HG03097 (cell line): ENCODE data around the gene CACNA2D3.
"Not testable (repeated sequence)": the region's sequence is repeated elsewhere in the genome, so short reads cannot be mapped to it uniquely, and the experiment has no call there.

Source experiments
- ATAC-seq: cut with Tn5 transposase; IDR thresholded peaks from one replicate; pipeline ENCODE4 v1.9.1; 2021; ENCODE audit not compliant: unreplicated experiment, low FRiP score

CACNA2D3 gene

DNA sequence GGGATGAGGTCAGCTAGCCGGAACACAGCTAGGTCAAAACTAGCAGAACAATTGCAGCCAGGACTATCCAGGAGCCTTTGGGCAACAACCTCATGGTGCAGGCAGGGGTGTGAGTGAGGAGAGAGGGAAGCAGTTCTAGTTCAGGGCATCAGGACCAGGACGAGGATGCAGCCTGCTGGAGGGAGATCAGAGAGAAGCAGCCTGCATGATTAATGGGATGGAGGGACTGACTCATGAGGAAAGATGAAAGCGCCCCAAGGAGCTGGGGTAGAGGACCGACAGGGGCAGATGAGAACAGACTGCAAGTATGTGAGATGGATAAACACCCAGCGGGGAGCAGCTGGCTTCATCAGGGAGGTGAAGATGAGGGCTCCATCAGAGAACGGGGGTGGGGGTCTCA, 843.4 kb downstream of the CACNA2D3 start:
- no peak for ATAC-seq

DNA sequence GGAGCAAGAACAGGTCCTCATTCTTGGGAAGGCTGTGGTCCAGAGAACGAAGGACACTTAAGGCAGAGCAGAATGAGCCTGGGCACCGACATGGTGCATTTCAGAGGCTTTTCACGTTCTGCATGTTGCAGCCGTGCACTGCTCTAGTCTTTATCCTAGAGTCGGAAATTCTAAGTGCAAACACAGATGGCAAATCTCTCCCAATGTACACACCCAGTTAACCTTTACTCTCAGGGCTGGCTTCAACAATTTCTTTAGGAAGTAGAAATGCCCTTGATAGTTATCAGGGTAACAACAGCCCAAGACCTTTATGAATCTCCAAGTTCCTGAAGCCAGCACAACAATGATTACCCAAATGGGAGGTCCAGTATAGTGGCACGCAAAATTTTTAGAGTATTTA, 844.6 kb downstream of the CACNA2D3 start:
- no peak for ATAC-seq

DNA sequence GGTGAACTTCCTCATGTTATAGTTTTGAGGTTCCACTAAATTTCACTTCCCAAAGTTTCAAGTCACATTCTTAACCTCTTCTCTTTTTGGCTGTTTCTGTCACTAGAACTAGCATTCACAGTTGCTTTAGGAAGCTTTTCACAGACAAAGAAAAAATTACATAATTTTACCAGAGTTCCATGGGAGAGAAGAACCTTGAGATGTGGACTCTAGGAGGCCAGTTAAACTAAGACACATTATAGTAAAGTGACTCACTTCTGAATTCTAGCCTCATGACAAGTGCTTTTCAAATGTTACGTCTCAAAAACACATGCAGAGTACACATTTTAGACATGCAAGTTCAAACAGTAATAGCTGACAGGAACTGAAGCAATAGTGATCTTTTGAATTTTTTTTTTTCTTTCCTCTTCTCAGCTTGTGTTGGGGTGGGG, 845.4 kb downstream of the CACNA2D3 start:
- ATAC-seq, result no peak

DNA sequence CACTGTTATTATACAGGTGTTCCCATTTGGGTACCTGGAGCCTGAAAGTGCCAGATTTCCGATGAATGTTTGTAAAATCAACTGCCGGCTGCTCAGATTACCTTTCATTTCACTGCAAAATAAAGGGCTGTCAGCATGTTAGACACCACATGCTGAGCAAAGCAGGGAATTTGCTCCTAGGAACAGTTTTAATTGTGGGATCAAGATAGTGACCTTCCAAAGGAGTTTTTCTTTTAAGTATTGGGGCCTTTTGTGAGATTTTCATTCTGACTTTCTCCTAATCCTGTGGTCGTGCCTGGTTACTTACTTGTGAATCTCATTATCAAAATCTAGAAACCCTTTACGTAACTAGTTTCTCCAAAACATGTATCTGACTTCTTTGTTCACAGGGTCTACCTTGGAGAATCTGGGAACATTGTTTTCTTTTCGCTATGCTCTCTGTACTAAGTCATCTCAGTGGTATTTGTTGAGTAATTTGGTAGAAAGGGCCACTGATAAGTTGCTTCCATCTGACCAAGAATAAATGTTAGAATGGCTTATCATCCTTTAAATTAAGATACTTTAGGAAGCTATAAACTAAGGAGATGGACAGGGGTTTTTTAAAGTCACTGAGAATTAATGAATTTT, 846.3 kb downstream of the CACNA2D3 start:
- ATAC-seq, result no peak

DNA sequence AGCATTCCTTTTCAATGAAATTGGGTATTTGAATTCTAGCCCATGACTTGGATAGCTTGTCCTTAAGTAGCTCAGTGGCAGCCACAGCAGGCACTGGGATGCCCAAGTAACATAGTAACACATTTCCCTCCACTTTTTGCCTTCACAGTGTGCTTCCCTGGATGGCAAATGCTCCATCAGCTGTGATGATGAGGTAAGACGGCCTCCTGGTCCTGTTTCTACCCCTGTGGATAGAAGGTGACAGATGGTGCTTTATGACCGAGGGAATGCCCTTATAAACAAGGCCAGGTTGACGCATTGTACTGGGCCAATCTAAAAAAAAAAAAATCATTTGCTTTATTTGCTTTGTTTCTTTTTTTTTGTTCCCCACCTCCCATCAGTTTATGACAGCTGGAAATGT, 847.3 kb downstream of the CACNA2D3 start:
- no peak for ATAC-seq

DNA sequence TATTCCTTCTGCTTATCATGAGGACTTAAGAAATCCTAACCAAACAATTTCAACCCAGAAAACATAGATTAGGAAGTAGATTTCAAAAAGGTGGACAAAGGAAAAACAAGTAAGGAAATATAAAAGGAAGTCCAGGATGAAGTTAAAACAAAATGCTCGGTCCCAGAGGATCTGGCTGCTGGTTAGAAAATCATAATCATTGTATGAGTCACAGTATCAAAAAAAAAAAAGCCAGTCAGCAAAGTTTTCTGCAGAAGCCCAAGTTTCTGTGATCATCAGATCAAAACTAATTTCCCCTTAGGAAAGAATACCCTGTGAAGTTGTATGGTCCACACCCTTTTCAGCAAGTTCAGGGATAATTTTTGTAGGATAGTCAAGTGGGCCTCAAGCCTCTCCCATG, 848.5 kb downstream of the CACNA2D3 start:
- no peak for ATAC-seq

DNA sequence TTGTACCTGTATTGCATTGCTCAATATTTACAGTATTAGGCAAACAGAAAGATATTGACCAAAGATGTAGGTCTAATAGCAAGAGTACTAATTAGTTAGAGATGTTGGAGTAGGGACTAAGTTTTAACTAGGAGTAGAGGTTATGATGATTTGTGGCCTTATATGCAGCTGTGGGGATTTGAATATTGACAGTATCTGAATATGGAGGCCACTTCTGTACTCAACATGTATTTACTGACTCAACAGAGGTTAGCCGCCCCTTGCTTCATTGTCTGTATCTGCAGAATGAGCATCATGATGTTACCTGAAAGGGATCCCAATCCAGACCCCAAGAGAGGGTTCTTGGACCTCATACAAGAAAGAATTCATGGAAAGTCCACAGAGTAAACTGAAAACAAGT, 855.1 kb downstream of the CACNA2D3 start:
- no peak for ATAC-seq

DNA sequence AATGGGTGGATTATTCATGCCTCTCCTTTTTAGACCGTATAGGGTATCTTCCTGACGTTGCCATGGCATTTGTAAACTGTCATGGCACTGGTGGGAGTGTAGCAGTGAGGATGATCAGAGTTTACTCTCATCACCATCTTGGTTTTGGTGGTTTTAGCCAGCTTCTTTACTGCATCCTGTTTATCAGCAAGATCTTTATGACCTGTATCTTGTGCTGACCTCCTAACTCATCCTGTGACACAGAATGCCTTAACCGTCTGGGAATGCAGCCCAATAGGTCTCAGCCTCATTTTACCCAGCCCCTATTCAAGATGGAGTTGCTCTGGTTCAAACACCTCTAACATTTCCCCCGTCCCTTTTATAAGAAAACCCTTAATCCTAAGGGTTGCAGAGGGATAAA, 855.6 kb downstream of the CACNA2D3 start:
- ATAC-seq, result not testable (repeated sequence)

DNA sequence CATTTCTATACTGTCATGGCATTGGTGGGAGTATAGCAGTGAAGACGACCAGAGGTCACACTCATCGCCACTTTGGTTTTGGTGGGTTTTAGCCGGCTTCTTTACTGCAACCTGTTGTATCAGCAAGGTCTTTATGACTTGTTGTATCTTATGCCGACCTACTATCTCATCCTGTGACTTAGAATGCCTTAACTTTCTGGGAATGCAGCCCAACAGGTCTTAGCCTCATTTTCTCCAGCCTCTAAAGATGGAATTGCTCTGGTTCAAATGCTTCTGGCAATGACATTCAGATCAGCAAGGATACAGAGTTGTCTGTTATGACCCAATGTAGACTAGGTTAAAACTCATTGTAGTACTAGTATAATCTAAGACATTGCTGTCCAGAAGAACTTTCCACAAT, 860.5 kb downstream of the CACNA2D3 start:
- no peak for ATAC-seq

DNA sequence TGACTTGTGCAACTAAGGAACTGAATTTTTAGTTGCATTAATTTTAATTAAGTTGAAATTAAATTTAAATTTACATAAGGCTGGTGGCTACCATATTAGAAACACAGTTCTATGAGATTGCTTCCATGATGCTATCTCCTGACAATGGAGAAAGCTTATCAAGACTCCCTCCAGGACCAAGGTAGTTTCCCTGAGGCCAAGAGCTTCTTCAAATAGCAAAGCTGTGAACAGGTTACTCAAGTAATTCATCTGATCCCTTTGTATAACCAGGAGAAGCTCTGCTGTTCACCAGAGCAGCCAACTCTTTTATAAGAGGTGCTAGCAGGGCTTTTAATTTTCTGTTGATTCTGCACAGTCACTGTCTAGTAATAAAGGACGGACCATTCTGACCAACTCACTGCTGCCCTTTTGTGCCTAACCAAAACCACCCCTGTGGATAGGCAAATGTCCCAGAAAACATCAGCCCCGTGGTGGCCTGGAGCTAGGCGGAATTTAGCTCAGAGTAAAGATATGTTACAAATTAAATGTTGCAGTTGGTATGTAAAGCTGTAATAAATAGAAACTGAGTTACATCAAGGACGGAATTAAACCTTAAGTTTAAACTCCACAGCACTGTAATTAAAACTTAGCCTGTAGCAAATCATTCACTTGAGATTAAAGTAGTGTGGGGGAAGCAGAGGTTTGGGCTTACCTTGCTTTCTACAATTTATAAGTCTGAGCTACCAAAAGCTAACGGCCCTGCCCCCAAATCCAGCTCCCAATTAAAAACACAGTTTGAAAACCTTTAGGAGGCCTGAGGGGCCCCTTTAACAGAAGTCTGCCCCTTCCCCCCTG, 861.1 kb downstream of the CACNA2D3 start:
- ATAC-seq, result no peak

DNA sequence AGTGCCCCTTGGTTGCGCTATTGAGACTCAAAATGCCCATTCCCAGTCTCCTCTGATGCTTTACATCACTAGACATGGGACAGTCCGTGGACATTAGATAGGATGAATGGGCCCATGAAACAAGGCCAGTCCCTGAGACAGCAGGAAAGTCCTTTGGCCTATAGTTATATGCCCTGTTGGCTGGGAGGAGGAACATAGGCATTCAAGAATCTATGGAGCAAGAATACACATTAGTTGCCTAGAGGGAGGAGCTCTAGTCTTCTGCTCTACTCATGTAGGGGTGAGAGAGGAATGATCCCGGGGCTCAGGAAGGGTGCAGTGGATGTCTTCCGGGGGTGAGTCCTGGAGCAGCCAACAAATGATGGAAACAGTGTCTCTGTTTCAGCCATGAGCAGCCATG, 863.5 kb downstream of the CACNA2D3 start:
- no peak for ATAC-seq

DNA sequence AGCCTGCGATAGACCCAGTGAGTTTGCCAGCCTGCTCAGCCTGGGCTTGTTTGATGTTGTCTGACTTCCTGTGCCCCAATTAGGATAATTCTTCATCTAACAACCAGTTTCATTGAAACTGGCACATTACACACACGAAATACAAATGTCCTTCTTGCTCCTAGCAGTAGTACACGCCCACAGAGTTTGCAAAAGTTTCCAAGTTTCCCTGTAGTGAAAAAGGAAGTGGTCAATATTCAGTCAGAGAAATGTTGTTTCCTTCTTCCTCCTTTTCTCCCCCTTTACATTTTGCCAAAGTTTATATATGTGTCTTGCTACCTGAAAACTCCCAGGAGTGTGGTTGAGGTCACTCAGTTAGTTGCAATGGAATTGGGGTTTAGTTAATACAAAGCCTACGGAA, 863.9 kb downstream of the CACNA2D3 start:
- no peak for ATAC-seq

DNA sequence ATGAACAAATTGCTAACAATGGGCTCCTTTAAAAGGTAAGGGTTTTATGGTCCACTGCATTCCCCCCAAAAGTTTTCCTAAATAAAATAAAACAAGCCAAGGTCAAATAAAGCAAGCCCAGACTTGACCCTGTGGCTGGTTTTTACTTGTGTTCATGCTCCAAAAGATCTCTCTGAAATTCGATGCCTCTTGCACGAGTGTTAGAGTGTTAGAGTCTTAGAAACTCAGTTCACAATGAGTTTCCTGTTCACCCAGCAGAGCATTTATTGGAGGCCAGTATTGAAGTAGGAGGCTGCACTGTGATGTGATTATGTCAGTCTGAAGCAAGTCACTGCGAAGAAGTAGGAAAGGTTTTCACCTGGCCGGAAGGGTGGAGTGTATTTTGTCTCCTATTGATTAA, 865.4 kb downstream of the CACNA2D3 start:
- ATAC-seq, result no peak

DNA sequence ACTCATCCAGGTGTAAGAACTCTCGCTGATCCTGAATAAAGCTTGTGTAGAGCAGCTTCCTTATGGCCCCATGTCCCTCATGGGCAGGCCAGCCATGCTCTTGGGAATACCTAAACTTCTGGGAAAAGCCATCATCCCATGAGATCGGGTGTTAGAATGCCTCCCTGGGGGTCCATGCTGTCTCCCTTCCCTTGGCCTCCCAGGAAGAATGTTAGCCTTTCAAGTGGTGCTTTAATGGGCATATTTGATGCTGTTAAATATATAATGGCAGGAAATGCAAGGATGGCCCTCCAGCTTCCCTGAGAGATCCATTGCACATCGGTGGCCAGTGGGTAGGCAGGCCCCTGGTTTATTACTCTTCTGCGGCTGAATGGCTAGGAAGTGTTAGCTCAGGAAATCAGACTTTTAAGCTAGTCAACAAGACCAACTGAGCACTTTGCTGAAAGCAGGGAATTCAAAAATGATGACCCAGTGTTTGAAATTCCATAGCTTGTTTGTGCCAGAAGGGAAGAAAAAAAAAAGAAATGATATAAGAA, 866.0 kb downstream of the CACNA2D3 start:
- no peak for ATAC-seq

DNA sequence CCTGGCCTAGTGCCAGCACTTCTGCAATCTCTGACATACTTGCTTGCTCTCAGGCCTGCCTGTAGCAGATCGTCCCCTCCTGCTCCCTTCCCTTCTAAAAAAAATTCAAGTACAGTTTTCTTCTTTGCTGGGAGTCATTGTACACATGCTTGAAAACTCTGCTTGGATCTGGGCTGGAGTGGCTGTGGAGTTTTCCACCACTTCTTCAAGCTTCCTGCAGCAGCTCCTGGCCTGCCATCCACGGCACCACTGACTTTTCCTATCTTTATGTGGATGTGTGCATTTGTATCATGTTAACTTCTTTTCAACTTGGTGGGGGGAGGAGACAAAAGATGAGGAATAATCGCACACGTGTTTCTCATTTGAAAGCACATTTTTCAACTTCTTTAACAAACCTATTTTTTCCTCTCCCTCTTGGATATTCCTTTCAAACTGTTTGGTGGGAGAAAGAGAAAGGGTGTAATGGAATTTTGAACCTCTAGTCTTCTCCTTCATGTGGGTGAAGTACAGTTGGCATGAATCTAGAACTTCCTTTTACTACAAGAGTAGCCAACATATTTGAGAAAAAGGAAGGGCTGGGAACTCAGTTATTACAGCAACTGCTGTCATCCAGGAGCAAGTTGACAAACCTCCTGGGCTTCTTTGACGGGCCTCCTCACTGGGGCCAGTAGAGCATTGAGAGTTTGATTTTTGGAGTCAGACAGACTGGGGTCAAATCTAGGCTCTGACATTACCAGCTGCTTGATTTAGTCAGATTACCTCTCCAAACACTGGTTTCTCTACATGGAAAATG, 866.7 kb downstream of the CACNA2D3 start:
- ATAC-seq, result no peak

DNA sequence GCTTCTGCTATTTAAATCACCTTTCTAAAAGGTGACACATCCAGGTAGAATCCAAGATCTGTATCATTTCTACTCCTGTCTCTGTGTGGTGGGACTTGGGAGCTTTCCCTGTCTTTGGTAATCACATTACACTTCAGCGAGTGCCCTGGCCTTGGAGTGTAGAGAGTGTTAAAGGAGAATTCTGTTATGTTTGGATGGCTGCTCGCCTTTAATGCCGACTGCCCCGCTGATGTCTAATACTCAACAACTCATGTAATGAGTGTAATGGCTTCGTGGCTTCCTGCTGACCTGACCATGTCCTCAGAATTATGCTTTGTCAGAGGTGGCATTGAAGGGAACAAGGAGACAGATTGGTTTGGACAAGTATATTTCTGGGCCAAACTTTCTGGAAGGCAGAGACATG, 871.8 kb downstream of the CACNA2D3 start:
- ATAC-seq, result no peak

DNA sequence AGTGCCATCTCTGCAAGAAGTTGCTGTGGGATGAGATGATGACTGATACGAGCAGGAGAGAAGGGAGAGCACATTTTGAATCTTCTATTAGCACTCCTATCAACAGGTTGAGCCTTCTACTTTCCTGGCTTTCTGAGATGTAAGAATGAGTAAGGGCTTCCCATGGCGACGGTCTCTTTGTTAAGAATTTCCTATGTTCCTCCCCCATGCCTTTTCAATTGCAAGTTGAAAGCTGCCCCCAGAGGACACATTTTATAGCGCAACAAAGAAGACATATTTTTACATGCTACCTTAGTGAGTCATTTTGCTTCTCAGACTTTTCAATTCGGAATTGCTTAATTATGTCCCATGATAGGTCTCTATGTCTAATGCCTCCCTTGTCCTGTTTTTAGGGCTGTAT, 876.8 kb downstream of the CACNA2D3 start:
- no peak for ATAC-seq

DNA sequence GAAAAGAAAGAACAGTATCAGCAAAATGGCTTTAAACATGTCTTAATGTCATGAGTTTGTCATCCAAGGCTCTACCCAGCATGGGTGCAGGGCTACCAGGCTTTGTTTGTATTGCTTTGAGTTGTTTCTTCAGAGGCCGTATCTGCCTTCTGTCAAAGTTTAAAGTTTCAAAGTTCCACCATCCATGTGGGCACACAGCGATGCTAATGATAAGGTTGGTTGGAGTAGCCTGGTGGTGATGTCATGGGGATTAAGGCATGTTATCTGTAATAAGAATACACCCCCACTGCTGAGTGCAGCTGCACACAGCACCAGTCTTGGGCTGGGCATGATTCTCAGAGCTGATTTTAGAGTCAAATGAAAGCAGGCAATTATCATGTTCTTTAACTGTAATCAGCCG, 877.5 kb downstream of the CACNA2D3 start:
- no peak for ATAC-seq

DNA sequence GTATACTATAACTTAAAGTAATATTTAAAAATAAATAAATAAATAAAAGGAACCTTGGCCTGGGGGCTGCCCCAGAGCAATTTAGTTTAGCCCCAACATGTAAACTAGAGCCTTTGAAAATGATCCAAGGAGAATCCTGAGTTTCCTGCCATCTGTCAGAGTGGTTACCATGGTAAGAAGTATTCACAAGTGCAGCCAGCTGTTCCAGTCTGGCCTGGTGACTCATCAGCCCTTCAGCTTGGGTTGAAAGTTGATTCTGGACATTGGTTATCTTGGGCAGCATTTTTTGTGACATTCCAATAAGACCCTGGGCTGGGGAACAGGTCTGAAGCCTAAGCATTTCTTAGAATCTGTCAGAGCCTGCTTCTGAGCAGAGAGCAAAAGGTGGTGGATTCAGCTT, 878.2 kb downstream of the CACNA2D3 start:
- no peak for ATAC-seq

DNA sequence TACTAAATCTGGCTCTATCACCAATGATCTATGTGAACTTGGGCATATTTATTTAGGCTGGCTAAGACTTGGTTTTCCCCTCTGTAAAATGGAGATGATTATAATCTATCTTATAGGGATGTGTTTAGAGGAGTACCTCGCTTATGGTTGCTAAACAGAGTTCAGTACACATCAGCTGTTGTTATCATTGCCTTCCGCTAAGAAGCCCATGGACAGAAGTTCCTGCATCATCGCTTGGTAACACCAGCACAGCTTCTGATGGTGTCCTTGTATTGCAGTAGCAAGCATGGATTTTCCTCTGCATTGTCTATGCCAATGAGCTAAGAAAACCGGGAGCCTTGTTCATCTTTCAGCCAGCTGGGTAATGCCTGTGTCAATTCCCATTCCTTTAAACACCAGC, 878.6 kb downstream of the CACNA2D3 start:
- no peak for ATAC-seq

DNA sequence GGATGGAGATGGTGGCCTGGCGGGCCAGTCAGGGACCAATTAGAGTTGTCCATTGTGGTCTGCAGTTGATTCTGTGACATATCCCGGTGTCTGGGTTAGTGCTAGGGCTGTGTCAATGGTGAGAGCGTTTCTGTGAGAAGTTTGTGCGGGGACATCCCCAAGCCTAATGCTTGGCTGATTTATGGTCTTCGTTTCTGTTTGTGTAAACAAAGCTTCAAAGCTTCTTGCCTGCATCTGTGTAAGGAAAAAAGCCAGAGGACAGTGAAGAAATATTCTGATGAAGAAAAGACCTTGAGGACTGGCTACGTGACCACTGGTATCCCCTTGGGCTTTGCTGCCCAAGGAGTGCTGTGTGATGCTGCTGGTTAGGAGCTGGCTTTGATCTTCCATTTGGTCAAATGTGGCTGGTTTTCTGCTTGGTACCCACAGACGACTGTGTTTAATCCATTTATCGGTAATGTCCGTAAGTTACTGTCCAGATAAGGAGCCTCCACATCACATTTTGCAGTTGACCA, 880.1 kb downstream of the CACNA2D3 start:
- no peak for ATAC-seq
